22Rv1 (cell line): Measurements from ENCODE around the gene TMEM120A.

Experiments
- H3K27ac ChIP-seq: fragments of 450-650 bp; 2 replicates; pipeline ENCODE4 v1.5.1; 2017
- ZFX ChIP-seq: fragments of 450-650 bp; IDR thresholded peaks from 2 replicates; pipeline ENCODE4 v1.6.1; 2017; ENCODE audit warnings: antibody characterized with exemption, borderline replicate concordance
- TF ChIP-seq, protein P1 (sequence below): fragments of 450-650 bp; IDR thresholded peaks from 2 replicates; pipeline ENCODE4 v1.5.1; 2017; ENCODE audit warnings: mild to moderate bottlenecking

Gene TMEM120A

DNA sequence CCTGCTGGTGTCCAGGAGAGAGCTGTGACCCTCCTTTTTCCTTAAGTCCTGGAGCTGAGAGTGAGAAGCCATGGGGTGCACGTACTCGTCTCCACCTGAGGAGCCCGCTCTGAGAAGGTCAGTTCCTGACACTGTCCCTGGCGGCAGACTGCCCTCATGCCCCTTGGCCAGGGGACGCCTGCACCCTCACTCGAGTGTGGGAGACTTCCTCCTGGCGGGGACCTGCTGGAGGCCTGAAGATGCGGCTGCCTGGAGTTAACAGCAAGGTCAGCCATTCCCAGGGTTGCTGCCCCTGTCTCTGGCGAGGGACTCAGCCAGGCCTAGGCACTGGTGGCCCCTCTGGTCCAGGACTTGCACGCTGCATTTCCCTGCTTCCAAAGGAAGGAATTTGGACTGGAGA lies 26.4 kb downstream of the TMEM120A start:
- H3K27ac ChIP-seq: no peak overlapping the region
- no peak for TF ChIP-seq ZFX
- TF ChIP-seq, protein P1, sequence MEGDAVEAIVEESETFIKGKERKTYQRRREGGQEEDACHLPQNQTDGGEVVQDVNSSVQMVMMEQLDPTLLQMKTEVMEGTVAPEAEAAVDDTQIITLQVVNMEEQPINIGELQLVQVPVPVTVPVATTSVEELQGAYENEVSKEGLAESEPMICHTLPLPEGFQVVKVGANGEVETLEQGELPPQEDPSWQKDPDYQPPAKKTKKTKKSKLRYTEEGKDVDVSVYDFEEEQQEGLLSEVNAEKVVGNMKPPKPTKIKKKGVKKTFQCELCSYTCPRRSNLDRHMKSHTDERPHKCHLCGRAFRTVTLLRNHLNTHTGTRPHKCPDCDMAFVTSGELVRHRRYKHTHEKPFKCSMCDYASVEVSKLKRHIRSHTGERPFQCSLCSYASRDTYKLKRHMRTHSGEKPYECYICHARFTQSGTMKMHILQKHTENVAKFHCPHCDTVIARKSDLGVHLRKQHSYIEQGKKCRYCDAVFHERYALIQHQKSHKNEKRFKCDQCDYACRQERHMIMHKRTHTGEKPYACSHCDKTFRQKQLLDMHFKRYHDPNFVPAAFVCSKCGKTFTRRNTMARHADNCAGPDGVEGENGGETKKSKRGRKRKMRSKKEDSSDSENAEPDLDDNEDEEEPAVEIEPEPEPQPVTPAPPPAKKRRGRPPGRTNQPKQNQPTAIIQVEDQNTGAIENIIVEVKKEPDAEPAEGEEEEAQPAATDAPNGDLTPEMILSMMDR: no peak

- no peak overlapping the region for H3K27ac ChIP-seq
- TF ChIP-seq ZFX: no peak
- TF ChIP-seq, protein P1: no peak
Observed at GRCh38 chr7:75967487-75967997, 26.9 kb downstream of the TMEM120A start.

- H3K27ac ChIP-seq: no peak overlapping the region
- TF ChIP-seq, protein P1: no peak
- no peak for TF ChIP-seq ZFX
Observed at GRCh38 chr7:75967055-75967454, 27.3 kb downstream of the TMEM120A start.

DNA sequence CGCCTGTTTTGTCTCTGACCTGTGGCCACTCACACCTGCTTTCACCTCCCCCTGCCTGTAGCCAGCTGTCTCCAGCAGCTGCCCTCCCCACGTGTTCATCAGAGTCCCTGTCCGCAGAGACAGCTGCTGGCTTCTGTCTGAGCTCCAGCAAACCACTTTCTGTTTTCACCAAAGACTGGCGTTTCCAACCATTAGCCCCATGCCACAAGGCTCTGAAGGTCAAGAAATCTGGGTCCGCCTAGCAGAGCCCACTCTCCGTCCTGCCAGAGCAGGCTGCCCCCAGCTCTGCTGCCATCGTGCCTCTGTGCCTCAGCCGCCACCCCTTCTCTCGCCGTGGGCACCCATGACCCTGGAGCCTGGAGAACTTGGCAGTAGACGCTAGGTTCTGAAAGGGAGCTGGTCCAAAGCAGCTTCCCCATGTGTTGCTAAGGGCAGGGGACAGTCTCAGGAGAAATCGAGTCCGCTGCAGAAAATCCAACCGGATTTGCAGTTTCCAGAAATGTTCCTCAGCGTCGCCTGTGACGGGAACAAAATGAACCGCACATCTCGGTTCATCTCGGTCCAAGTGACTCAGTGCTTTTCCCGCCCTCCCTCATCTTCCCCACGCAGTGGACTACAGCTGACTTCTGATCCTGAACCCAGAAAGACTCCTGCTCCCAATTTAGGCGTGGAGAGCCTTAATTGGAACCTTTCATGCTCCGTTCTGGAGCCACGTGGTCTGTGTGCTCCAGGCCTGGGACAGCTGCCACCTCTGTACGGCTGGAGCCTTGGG lies 28.0 kb downstream of the TMEM120A start:
- H3K27ac ChIP-seq: no peak overlapping the region
- no peak for TF ChIP-seq ZFX
- TF ChIP-seq, protein P1: no peak

DNA sequence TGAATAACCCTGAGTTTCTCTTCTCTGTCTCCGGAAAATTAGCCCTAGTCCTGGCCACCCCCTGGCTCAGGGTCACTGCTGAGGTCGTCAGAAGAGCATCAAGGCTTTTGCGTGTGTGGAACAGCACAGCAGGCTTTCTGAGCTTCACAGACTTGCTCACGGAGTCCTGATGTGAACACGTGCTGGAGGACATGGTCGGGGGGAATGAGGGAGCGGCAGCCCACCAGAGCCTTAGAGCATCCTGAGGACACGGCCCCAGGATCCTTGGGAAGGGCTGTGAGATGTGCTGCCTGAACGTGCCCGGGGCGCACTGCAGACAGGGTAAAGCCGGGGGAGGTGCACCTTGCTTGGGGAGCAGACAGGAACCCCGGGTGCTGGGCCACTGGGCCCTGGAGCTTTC lies 28.8 kb downstream of the TMEM120A start:
- TF ChIP-seq ZFX: no peak
- TF ChIP-seq, protein P1: no peak
- no peak overlapping the region for H3K27ac ChIP-seq

GRCh38 chr7:75963381-75963995 lies 30.9 kb downstream of the TMEM120A start:
- TF ChIP-seq, protein P1: no peak
- no peak for TF ChIP-seq ZFX
- no peak overlapping the region for H3K27ac ChIP-seq
